ENCODE data around the gene CMTM1.

The CMTM1 gene, protein sequence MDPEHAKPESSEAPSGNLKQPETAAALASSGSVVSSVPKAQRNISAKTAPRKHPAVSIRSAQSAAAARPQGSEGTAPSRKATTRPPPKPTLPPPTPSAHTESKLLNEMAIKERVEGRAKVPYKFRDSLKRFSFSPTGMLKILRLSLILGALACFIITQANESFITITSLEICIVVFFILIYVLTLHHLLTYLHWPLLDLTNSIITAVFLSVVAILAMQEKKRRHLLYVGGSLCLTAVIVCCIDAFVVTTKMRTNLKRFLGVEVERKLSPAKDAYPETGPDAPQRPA

GRCh38 chr16:66566051-66566901 lies at the start of gene CMTM1:
Gene CMTM1 (plus strand): TSS chr16:66566439. CDS start chr16:66566514, 75 bp downstream.
- in situ Hi-C loops (cut with HindIII; ENCODE audit: low sequenced_read_pairs), result no loop called here

DNA sequence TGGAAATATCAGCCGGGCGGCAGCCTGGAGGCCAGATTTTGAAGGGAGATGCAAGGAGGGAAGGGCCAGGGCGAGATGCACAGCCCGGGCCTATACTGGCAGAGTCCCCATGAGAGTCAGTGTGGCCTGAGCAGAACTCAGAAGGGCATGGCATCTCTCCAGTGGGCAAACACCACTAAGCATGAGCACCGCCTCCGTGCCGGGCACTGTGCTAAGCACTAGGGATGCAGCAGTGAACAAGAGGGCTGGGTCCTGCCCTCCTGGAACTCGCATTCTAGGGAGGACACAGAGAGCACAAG lies 49.8 kb upstream of the CMTM1 start:
- in situ Hi-C loops (cut with HindIII; ENCODE audit: low sequenced_read_pairs), result no loop called here

DNA sequence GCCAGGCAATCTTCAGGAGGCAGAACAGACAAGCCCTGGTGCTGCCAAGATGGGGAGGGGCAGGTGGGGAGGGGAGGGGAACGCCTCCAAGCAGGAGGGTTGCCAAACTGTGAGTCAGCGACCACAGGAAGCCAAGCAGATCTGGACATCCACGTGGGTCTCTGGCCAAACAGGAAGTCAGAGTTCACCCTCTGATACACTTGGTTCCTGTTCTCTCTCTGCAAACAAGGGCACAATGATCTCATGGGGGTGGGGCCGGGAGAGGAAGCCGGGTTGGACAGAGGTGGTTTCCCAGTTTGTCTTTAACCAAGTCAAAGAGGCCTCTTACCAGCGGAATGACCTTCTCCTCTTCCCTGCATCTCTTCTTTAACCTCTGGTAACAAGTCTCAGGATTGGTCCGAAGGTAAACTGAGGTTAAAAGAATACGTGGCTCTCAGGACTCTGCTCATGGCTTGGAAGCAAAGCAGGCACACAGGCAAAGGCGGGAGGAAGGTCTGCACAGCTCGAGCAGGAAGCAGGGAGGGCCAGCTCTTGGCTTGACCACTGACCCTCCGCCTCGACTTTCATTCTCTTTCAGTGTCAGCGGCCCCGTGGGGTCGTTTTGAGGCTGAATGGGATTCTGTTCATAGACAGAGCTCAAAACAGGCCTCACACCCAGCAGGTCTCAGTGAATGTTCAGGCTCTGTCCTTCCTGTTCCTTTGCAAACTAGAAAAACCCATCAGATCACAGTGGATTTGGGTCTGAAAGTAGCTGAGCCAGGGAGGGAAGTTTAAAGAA lies 49.2 kb upstream of the CMTM1 start:
- in situ Hi-C loops (cut with HindIII; ENCODE audit: low sequenced_read_pairs), result no loop called here

DNA sequence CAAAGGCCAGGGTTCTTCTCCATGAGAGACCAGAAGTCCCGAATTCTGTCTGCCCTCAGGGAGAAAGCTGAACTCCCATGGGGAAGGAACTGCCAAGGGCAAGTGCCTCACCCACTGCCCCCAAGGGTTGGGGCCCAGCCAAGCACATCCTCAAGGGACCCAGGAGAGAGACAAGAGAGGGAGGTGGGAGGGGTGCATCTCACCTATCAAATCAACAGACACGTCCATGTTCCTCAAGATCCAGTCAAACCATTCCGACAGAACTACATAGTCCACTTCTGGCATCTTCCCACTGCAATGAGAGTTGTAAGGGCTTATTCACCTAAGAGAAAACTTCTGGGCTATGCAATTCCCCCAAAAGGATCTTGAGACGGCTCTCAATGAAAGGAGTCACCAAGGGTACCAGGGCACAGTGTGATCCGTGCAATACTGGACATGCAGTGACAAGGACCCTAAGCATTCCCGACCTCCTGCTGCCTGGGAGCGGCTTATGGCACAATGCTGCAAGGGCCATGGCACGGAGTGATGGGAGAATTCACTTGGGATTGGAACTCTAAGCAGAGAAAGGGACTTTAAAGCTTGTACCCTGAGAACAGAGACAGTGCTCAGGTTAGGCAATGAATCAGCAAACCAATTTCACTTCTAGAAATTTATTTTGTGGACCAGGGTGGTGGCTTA lies 48.5 kb upstream of the CMTM1 start:
- in situ Hi-C loops (cut with HindIII; ENCODE audit: low sequenced_read_pairs), result no loop called here

GRCh38 chr16:66519482-66520373 lies 46.5 kb upstream of the CMTM1 start:
- in situ Hi-C loops (cut with HindIII; ENCODE audit: low sequenced_read_pairs), result no loop called here

- in situ Hi-C loops (cut with HindIII; ENCODE audit: low sequenced_read_pairs), result no loop called here
Measured at GRCh38 chr16:66520406-66521170, 45.7 kb upstream of the CMTM1 start.

DNA sequence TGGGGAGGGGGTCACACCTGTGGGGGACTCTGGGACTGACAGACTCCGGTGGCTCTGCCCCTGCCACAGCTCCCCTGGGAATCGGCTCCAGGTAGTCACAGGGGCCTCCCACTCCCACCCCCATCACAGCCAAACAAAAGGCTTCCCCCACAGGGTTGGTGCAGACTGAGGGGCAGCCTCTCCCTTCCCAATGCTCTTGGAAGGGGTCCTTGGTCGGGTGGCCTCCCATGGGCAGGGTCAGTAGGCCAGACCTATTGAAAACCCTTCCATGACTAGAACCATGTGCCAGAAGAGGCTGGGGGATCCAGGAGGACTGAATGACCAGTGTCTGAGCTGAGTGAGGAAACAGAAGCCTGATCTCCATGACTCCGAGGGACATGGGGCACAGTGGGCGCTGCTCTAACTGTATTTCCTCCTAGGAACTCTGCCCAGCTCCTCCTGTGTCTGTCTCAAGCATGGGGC lies 45.0 kb upstream of the CMTM1 start:
- in situ Hi-C loops (cut with HindIII; ENCODE audit: low sequenced_read_pairs), result no loop called here

DNA sequence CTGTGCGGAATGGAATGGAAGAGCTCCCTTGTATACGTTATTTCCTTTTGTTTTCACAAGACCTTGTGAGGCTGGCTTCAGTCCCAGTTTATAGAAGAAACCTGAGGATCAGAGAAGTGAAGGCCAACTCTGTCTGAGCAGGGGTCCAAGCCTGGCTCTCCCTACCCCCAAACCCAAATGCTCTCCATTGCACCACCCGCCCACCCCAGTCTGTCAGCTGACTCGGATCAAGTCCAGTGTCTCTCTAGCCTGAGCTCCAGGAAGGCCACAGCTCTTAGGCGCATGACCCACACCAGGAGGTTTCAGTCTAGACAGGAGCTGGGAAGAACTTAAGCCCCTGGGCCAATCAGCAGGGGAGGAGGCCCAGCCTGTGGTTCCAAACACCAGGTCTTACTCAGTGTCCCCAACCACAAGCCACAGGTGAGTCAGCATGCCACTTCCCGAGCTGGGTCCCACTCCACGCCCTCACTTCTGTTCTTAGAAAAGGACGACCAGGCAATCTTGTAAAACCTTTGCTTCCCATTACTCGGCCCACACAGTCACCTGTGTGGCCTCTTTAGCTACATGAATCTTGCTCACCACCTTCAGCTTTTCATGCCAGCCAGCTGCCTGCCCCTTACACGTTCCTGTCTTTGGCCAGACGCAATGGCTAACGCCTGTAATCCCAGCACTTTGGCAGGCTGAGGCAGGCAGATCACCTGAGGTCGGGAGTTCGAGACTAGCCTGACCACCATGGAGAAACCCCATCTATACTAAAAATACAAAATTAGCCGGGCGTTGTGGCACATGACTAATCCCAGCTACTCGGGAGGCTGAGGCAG lies 44.1 kb upstream of the CMTM1 start:
- in situ Hi-C loops (cut with HindIII; ENCODE audit: low sequenced_read_pairs), result no loop called here

DNA sequence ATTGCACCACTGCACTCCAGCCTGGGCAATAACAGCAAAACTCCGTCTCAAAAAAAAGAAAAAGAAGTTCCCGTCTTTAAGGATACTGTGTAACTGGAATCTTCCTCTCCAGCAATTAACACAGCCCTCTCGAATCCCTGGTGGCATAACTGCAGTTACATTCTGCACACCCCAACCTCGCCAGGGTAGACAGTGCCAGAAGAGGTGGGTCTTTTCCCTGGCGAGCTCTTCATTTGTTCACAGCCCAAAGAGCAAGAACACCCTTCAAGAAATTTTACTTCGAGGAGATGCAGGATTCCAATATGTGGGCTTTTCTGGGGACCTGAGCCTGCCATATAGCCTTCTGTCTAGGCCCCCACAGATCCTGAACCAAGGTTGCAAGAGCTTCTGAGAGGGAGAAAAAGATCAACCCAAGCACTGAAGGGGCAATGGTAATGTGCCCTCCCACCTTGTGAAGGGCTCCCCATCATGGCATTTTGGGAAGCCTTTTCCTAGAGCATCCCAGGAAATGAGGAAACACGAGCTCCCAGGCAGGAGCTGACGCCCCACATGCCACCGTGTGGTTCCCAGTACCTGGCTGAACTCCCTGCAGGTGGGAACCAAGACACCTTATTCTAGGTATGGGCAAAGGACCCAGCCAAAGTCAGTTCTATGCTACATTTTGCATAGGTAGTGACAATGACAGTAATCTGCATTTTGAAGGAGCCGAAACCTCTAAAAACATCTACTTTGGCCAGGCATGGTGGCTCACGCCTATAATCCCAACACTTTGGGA lies 43.2 kb upstream of the CMTM1 start:
- in situ Hi-C loops (cut with HindIII; ENCODE audit: low sequenced_read_pairs), result no loop called here

GRCh38 chr16:66523861-66524354 lies 42.3 kb upstream of the CMTM1 start:
- in situ Hi-C loops (cut with HindIII; ENCODE audit: low sequenced_read_pairs), result no loop called here

DNA sequence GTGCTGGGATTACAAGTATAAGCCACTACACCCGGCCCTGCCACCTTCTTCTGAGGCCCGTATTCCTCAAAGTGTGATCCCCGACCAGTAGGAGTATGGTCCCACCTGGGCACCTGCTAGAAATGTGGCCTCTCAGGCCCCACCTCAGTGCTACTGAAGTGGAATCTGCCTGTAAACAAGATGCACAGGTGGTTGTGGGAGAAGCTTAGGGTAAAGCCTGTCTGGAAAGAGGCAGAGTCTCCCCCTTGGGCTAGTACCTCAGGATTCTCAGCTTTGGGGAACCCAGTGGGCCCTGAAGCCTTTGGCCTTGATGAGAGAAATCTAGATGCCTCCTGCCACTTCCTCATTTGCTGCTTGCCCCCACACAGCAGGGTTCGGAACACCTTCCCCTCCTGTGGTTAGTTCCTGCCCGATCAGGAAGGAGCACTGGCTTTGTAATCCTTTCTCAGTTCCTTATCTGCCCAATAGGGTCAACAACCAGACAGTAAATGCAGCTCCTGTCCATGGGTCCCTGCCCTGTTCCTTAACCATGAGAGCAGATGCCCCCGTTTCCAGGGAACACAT lies 41.6 kb upstream of the CMTM1 start:
- in situ Hi-C loops (cut with HindIII; ENCODE audit: low sequenced_read_pairs), result no loop called here

DNA sequence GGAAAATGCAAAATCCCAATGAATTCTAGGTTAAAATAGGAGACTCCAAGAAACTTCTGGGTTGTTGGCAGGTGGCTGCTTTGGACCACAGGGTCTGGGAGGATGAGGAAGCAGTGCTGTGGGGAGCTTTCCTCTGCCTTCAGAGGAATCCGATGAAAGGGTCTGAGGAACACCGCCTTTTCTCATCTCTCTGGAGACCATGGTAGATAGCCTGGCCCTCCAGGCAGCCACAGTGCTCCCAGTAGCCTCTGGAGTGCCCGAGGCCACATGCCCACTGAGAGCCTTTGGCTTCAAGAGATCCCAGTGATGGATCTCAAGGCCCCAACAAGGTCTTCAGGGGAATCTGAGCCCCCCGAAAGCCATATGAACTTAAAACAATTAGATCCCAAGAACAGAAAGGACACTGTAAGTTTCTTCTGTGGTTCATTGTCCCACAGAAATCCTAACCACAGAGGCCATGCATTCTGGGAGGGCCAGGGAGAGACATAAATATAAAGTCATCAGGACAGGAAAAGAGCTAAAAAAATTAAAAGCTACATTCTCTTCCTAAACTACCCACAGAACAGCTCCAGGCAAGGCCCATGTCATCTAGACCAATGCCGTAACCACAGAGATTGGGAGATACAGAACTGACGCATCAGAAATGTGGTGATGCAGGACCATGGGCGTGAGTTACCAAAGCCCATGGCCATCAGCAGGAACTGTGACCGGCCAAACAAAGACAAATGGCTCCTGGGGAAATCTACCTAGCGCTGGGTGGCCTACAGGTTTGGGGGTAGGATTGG lies 40.7 kb upstream of the CMTM1 start:
- in situ Hi-C loops (cut with HindIII; ENCODE audit: low sequenced_read_pairs), result no loop called here

DNA sequence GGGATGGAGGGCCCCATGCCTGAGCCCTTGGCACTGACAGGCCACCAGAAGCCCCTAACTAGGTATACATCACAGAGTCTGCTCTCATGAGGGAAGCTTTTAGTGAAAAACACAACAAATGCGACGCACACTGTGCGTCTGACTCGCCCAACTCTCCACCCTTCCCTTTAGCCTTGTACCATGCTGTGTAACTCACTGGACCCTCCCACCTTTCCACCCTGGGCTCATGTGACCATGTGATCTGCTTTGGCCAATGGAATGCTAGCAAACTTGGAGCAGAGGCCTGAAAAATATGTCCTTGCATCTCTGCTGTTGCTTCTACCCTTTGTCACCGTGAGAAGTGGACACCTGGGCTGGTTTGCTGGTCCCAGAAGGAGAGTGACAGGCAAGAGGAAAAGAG lies 37.9 kb upstream of the CMTM1 start:
- in situ Hi-C loops (cut with HindIII; ENCODE audit: low sequenced_read_pairs), result no loop called here

GRCh38 chr16:66529475-66529874 lies 36.8 kb upstream of the CMTM1 start:
- in situ Hi-C loops (cut with HindIII; ENCODE audit: low sequenced_read_pairs), result no loop called here

DNA sequence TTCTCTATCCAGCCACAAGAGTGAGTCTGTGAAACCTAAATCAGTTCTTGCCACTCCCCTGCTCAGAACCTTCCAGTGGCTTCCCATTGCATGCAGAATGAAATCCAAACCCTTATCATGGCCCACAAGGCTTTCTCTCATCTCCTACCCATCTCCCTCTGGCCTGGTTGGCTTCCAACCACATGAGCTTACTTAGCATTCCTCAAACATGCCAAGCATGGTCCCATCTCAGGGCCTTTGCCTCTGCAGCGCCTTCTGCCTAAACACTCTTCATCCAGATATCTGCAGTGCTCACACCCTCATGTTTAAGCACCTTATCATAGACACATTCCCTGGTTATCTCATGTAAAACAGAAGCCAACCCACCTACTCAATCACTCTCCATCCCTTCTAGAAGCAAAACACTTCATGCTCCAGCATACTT lies 31.9 kb upstream of the CMTM1 start:
- in situ Hi-C loops (cut with HindIII; ENCODE audit: low sequenced_read_pairs), result no loop called here

DNA sequence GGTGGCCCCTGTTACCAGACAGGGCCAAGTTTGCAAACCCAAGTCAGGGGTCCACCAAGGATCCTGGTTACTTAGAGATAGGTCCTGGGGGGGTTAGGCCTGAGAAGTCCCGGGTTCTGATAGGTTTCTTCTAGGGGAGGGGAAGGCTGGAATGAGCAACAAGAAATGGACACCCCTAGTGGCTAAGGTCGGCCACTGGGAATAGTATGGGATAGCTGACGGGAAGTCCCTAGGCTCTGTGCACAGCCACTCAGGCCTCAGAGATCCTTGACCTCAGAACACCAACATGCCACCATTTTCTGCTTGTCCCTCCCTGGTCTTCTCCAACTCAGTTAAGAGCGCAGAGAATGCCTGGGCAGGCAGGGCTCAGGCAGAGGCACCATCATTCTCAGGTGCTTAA lies 29.7 kb upstream of the CMTM1 start:
- in situ Hi-C loops (cut with HindIII; ENCODE audit: low sequenced_read_pairs), result no loop called here
